ENCODE data around the gene SRBD1.

DNA sequence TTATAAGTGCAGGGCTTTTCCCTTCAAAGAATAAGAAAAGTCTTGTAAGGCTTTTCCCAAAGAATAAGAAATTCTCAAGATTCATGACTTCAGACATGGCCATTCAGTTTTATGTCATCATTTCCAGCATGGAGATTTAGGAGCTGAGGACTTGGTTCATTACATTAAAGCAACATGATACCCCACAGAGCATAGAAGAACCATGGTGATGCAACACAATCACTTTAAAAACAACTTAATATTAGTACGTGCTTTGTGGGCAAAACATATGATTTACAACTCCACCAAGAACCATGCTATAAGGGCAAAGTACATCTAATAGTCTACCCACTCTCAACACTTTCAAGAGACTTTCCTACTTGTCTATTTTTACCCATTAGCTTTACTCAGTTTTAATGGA, 214.4 kb downstream of the SRBD1 start:
- no peak for TF ChIP-seq GATA3 (IDR thresholded peaks at IDR 0.05; ENCODE audit: low read depth, low read length)
- no peak for TF ChIP-seq GATA2 (IDR thresholded peaks at IDR 0.05; ENCODE audit: low read depth, low read length)
